H1 (cell line): Measurements from ENCODE around the gene LBX2. TPM values are rescaled to one million over a fixed set of nuclear protein-coding genes. Genes with fewer than 3 reads are reported as not detected.

ENCODE experiments used
- ATF3 ChIP-seq: IDR thresholded peaks from 2 replicates; pipeline ENCODE4 v1.6.1; 2011; ENCODE audit warnings: low read depth, mild to moderate bottlenecking, low read length; ENCODE audit not compliant: insufficient read depth
- EP300 ChIP-seq, 2 experiments: IDR thresholded peaks; 1 replicate in 1 of 2; 2 replicates in 1 of 2; pipeline ENCODE4 v1.6.1; 2011 to 2012; ENCODE audit warnings: low read depth in 2 of 2, low read length in 2 of 2, mild to moderate bottlenecking in 2 of 2, borderline replicate concordance in 1 of 2, inconsistent platforms in 1 of 2, moderate library complexity in 1 of 2
- EZH2 ChIP-seq: fragments of 200-600 bp; sonication (generic); IDR thresholded peaks from 2 replicates; pipeline ENCODE4 v1.7.1; 2012; ENCODE audit warnings: low read depth, mild to moderate bottlenecking, moderate library complexity, low read length, inconsistent platforms; ENCODE audit not compliant: severe bottlenecking
- JUND ChIP-seq: IDR thresholded peaks from 2 replicates; pipeline ENCODE4 v1.6.1; 2011; ENCODE audit warnings: mild to moderate bottlenecking, improper control_type of control experiment, low read length
- RBBP5 ChIP-seq: IDR thresholded peaks from 2 replicates; pipeline ENCODE4 v1.7.1; 2012; ENCODE audit warnings: low read depth, mild to moderate bottlenecking, inconsistent platforms, low read length, moderate library complexity, borderline replicate concordance
- SP1 ChIP-seq: IDR thresholded peaks from 2 replicates; pipeline ENCODE4 v1.6.1; 2011; ENCODE audit warnings: low read depth, low read length
- ZNF274 ChIP-seq: IDR thresholded peaks from 2 replicates; pipeline ENCODE4 v1.7.0; 2012; ENCODE audit warnings: low read length, borderline replicate concordance; ENCODE audit errors: extremely low read depth
- polyA plus RNA-seq, 7 experiments: library from polyadenylated mRNA; depleted of rRNA in 3 of 7; stranded (reverse) in 5 of 7; unstranded in 2 of 7; fragments of >200 nt in 5 of 7; fragments of 200-250 nt in 2 of 7; gene quantifications; 1 replicate in 5 of 7; 2 replicates in 1 of 7; 4 replicates in 1 of 7; pipeline versions ENCODE4 v1.2.1 to v1.2.3, GENCODE V29; 2011 to 2013; ENCODE audit warnings: missing spikeins in 2 of 7, mixed read lengths in 2 of 7
- total RNA-seq: library from RNA; stranded (reverse); fragmentation: NEBNext Ultra II Directional; extraction: Animal tissue kit (Norgen Biotek cat#: 25700); gene quantifications from 2 replicates; pipeline ENCODE4 v1.2.1, GENCODE V29; 2021

The LBX2 gene
- total and polyA plus RNA-seq, 2 of the 8 experiments (the other 6 are each of a cell fraction or from before 2014, with no cell fraction given): 0.27 TPM; not detected in 1

GRCh38 chr2:74515271-74515980, 16.0 kb upstream of the LBX2 start (continued):
- TF ChIP-seq SP1: peak; percentile 17; the same call in 1 of the 2 replicates
- no peak for TF ChIP-seq JUND
- peak; percentile 84 for TF ChIP-seq EZH2
- TF ChIP-seq RBBP5: no peak; the same call in 1 of the 2 replicates
- TF ChIP-seq ZNF274: no peak
- TF ChIP-seq EP300 (IDR thresholded peaks at IDR 0.05; ENCODE audit: borderline replicate concordance in 1 of 2, low read depth in 2 of 2, low read length in 2 of 2): no peak
- no peak for TF ChIP-seq ATF3
